ENCODE data around the gene ENTPD8.

- TF ChIP-seq, protein P1, sequence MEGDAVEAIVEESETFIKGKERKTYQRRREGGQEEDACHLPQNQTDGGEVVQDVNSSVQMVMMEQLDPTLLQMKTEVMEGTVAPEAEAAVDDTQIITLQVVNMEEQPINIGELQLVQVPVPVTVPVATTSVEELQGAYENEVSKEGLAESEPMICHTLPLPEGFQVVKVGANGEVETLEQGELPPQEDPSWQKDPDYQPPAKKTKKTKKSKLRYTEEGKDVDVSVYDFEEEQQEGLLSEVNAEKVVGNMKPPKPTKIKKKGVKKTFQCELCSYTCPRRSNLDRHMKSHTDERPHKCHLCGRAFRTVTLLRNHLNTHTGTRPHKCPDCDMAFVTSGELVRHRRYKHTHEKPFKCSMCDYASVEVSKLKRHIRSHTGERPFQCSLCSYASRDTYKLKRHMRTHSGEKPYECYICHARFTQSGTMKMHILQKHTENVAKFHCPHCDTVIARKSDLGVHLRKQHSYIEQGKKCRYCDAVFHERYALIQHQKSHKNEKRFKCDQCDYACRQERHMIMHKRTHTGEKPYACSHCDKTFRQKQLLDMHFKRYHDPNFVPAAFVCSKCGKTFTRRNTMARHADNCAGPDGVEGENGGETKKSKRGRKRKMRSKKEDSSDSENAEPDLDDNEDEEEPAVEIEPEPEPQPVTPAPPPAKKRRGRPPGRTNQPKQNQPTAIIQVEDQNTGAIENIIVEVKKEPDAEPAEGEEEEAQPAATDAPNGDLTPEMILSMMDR (IDR thresholded peaks at IDR 0.05): no peak
- no peak for TF ChIP-seq POLR2AphosphoS5 (IDR thresholded peaks at IDR 0.05)
- TF ChIP-seq POLR2A (IDR thresholded peaks at IDR 0.05): no peak
Observed at GRCh38 chr9:137393176-137394150, 47.7 kb downstream of the ENTPD8 start.
